Calu3 (cell line): Measurements from ENCODE around the gene C15orf62. TPM values are rescaled to one million over a fixed set of nuclear protein-coding genes. Genes with fewer than 3 reads are reported as not detected.

Source experiments
- BruUV-seq: library from RNA; stranded (reverse); fragments of 400-500 nt; replicated peaks from 2 replicates; lab custom pipeline; 2021; lab: Mats Ljungman, UMichigan
- CTCF ChIA-PET: fragments of 300-600 bp; sonication (Branson Sonifier 250); formaldehyde crosslinking; loops from one replicate; lab custom pipeline; 2022; ENCODE audit warnings: antibody characterized with exemption; lab: Charles Lee
- DNase-seq: peaks from one replicate; pipeline ENCODE4 v3.0.0; 2022
- H3K27ac Mint-ChIP-seq: one replicate; pipeline ENCODE4 v1.8.0; 2022; ENCODE audit warnings: mixed read lengths; ENCODE audit not compliant: unreplicated experiment
- H3K27me3 Mint-ChIP-seq: one replicate; pipeline ENCODE4 v1.8.0; 2022; ENCODE audit warnings: mixed read lengths; ENCODE audit not compliant: unreplicated experiment
- H3K36me3 Mint-ChIP-seq: one replicate; pipeline ENCODE4 v1.8.0; 2022; ENCODE audit warnings: mild to moderate bottlenecking, moderate library complexity, mixed read lengths; ENCODE audit not compliant: insufficient read depth, unreplicated experiment
- H3K4me1 Mint-ChIP-seq: one replicate; pipeline ENCODE4 v1.8.0; 2022; ENCODE audit warnings: mild to moderate bottlenecking, low read depth, mixed read lengths; ENCODE audit not compliant: unreplicated experiment
- H3K4me3 Mint-ChIP-seq: one replicate; pipeline ENCODE4 v1.8.0; 2022; ENCODE audit warnings: mild to moderate bottlenecking, low read depth, moderate library complexity, mixed read lengths; ENCODE audit not compliant: unreplicated experiment
- H3K9me3 Mint-ChIP-seq: one replicate; pipeline ENCODE4 v1.8.0; 2022; ENCODE audit warnings: low read depth, mixed read lengths; ENCODE audit not compliant: unreplicated experiment
- CTCF ChIP-seq: fragments of 200-600 bp; IDR thresholded peaks from one replicate; pipeline ENCODE4 v1.8.0; 2022; ENCODE audit warnings: antibody characterized with exemption; ENCODE audit not compliant: unreplicated experiment
- intact Hi-C: fragments of 100-400 bp; cut with micrococcal nuclease; formaldehyde crosslinking; loops from one replicate; pipeline ENCODE4 v1.10.0; 2022; ENCODE audit not compliant: unreplicated experiment
- total RNA-seq: library from RNA; stranded (reverse); gene quantifications from 2 replicates; pipeline ENCODE4 v1.2.3, GENCODE V29; 2022

Gene C15orf62
- total RNA-seq, 1 experiment from 2014 or later = 0.64 TPM

DNA sequence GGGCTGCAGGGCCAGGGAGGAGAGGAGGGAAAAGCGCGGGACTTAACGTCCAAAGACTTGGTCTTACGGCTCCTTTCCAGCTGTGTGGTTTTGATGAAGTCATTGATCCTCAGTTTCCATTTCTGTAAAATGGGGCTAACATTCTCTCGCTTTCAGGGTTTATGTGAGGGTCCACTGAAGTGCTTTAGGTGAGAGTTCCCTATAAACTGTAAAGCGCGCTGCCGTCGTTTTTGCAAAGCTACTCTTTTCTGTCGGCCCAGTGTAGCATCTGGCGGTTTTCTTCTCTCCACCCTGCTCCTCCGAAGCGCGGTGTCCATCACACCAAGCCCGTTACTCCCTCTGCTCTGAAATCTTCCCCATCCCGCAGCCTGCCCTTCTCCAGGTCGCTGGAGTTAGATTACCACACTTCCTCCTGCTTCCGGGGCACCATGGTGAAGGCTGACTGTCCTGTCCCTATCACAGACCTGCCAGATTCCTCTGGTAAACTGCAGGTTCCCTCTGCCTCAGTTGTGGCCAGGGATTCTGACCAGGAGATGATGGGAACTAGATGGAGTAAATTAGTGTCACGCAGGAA, 38.2 kb downstream of the C15orf62 start:
- BruUV-seq = no TSS peak
- Mint-ChIP-seq H3K9me3 (no peaks in the 10 kb centered on the region), H3K4me3 (peak overlapping the region; percentile 90), H3K27ac (peak overlapping the region; percentile 67), H3K4me1 (no peaks in the 10 kb centered on the region), H3K27me3 (no peaks in the 10 kb centered on the region), H3K36me3 (peaks cover 13% of the 10 kb centered on the region)
- no peak for DNase-seq
- TF ChIP-seq CTCF = no peak
- CTCF ChIA-PET = no interaction called here
- intact Hi-C loops = no loop called here

GRCh38 chr15:40808861-40809450, 39.2 kb downstream of the C15orf62 start:
- Mint-ChIP-seq H3K27me3 (no peaks in the 10 kb centered on the region), H3K9me3 (no peaks in the 10 kb centered on the region), H3K4me1 (no peaks in the 10 kb centered on the region), H3K27ac (no peak overlapping the region), H3K36me3 (peaks cover 13% of the 10 kb centered on the region), H3K4me3 (no peak overlapping the region)
- intact Hi-C loops = no loop called here
- BruUV-seq = no TSS peak
- CTCF ChIA-PET = no interaction called here
- TF ChIP-seq CTCF = no peak
- DNase-seq = no peak

DNA sequence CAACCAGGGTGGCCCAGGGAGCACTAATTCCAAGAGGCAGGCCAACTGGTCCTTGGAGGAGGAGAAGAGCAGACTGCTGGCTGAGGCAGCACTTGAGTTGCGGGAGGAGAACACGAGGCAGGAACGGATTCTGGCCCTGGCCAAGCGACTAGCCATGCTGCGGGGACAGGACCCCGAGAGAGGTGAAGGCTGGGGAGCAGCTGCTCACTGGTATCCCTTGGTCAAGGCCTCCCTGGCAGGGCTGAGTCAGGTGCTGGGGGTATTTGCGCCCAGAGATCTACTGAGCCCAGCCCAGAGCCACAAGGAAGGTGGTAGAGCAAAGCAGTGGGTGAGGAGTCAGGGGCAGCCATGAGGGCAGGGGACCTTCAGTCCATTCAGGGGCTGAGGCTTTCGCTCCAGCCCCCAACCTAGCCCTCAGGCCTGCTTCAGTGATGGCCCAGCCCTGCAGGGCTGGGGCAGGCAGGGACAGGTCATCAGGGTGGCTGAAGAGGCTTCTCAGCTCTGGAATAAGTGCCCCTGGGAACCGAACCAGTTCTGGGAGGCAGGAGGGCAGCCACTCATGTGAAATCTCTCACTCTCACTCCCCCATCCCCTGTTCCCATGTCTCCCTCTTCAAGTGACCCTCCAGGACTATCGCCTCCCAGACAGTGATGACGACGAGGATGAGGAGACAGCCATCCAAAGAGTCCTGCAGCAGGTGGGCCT, 43.1 kb downstream of the C15orf62 start:
- CTCF ChIA-PET = no interaction called here
- intact Hi-C loops = no loop called here
- Mint-ChIP-seq H3K27me3 (no peaks in the 10 kb centered on the region), H3K4me3 (no peak overlapping the region), H3K36me3 (no peaks in the 10 kb centered on the region), H3K9me3 (no peaks in the 10 kb centered on the region), H3K27ac (no peak overlapping the region), H3K4me1 (no peaks in the 10 kb centered on the region)
- BruUV-seq = no TSS peak
- no peak for TF ChIP-seq CTCF
- DNase-seq = no peak

DNA sequence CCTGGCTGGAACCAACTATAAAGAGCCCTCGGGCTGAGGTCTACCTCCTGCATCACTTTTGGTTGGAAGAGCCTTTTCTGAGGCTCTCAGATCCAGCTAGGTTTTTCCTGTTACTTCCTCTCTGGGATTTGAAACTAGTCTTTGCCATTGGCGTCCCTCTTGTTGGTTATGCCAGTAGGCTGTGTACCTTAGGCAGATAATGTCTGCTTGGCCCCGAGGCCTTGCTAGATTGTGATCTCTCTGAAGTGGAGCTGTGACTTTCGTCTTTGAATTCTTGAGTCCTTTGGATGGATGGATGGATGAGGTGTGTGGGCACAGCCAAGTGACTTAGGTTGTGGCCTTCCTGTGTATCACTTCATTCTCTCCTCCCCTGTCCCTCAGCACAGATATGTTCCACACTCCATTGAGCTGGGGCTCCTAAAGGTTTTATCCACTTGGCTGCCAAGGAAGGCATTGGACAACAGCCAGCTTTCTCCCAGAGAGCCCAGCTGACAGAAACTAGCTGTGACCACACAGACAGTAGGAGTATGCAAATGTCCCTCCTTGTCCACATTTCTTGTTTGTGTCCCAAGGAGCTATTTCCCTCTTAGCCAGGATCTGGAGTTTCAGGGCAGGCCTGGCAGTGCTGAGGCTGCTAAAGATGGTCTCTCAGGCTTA, 45.4 kb downstream of the C15orf62 start:
- CTCF ChIA-PET = no interaction called here
- no peak overlapping the region for H3K27ac Mint-ChIP-seq
- BruUV-seq = no TSS peak
- no peak for DNase-seq
- no peak for TF ChIP-seq CTCF
- no peak overlapping the region for H3K4me3 Mint-ChIP-seq
- intact Hi-C loops = no loop called here
- no peaks in the 10 kb centered on the region for H3K4me1 Mint-ChIP-seq
- H3K9me3 Mint-ChIP-seq = no peaks in the 10 kb centered on the region
- no peaks in the 10 kb centered on the region for H3K36me3 Mint-ChIP-seq
- H3K27me3 Mint-ChIP-seq = no peaks in the 10 kb centered on the region
